ENCODE measurements around the gene CACNA1D.

The CACNA1D gene

GRCh38 chr3:53833700-53834099 is 339.3 kb downstream of the CACNA1D start:
- no peak for DNase-seq

DNA sequence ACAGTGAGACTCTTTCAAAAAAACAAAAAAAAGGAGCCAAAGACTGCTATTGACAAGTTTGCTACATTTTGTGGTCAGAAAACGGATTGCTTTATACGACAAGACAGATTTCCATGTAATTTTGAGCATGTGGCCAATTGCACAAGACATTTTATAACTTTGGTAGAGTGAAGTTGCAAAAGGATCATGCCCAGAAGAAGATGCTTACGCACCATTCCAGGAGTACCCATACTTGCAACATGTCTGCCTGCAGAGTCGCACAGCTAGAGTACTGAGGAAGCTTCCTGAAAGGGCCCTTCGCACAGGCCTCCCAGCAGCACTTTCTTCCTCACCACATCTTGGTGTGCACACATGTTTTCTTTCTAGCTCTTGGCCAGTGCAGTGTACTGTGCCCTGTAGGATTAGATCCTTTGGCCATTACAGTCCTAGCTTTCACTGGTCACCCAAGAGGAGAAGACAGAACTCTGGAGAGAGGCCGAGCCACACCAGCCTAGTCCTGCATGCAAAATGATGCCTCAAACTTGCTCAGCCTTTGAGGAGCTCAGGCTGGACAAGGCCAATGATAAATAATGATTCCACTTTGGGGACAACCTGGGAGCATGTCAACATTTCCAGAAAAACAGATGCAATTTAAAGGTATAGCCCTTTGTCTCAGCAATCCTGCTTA is 340.2 kb downstream of the CACNA1D start:
- no peak for DNase-seq

GRCh38 chr3:53835257-53835656 is 340.8 kb downstream of the CACNA1D start:
- no peak for DNase-seq

- DNase-seq = no peak
These were observed 341.9 kb downstream of the CACNA1D start for GRCh38 chr3:53836084-53836872.

DNA sequence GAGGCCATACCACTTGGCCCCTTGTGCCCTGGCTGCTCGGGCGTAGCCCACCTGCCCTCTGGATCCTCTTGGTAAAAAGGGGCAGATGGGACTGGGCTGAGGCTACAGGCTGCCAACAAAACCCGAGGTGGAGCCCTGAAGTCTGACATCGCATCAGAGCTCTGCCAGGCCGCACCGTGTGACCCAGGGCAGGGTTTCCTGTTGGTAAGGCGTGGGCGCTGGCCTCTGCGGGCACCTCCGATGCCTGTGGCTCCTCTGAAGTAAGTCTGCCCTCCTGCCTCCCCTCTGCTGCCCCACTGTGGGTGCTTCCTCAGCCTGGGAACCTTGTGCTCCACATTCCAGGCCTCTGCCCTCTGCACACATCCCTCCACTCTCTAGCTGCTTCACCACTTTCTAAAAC is 342.9 kb downstream of the CACNA1D start:
- DNase-seq = no peak

DNA sequence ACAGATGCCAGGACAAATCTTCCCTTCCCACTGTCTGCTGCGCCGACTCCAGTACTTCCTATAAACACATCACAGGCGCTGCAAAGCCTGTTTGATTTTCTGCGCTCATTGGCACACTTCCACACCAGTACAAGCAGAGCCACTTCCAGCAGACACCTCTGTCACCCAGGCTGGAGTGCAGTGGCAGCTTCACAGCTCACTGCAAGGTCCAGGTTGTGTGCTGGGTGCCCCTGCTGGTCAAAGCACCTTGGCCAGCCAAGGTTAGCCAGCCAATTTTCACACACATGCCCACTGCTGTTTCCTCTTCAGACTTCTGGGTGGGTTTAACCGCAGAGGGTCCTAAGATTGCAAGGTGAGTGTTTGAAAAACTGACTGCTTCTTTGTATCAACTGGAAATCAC is 346.9 kb downstream of the CACNA1D start:
- DNase-seq = no peak

- DNase-seq = no peak
These were observed 348.2 kb downstream of the CACNA1D start for GRCh38 chr3:53842436-53843194.

DNA sequence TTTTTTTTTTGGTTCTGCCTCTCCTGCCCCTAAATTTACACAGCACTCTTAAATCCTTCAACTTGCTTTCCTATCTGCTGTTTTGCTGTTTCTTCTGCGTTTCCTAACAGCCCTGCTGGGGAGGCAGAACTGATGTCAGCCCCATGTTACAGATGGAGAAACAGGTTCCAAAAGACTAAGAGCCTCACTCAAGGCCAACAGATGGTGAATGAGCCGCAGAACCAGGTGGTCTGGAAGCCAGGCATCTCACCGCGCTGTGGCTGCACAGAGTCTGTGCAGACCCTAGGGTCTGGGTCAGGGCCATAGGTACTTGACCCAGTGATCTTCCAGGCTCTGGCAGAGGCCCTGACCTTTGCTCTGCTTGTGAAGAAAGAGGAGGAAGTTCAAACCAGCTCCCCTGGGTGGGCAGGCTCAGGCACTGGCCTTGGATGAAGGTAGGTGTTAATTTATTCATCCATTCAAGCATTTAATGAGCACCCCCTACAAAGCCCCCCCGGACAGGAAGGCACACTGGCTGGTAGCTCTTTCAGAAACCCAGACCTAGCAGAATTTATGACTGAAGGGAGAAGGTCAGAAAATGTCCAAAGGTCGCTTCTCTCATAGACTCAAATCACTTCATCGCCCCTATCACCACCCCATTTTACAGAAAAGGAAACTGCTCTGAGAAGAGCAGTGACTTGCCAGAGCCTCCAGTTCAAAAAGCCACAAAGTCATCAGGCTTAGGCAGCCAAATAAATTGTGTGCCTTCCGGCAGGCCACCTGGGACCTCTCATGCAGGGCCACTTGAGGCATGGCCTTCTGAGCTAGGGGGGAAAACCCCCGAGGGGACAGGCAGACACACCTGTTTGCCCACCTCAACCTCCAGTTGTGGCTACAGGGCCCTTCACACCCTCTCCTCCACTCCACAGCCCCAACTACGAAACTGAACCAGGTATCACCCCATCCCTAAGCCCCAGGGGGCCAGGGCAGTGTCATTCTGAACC is 349.1 kb downstream of the CACNA1D start:
- no peak for DNase-seq

DNA sequence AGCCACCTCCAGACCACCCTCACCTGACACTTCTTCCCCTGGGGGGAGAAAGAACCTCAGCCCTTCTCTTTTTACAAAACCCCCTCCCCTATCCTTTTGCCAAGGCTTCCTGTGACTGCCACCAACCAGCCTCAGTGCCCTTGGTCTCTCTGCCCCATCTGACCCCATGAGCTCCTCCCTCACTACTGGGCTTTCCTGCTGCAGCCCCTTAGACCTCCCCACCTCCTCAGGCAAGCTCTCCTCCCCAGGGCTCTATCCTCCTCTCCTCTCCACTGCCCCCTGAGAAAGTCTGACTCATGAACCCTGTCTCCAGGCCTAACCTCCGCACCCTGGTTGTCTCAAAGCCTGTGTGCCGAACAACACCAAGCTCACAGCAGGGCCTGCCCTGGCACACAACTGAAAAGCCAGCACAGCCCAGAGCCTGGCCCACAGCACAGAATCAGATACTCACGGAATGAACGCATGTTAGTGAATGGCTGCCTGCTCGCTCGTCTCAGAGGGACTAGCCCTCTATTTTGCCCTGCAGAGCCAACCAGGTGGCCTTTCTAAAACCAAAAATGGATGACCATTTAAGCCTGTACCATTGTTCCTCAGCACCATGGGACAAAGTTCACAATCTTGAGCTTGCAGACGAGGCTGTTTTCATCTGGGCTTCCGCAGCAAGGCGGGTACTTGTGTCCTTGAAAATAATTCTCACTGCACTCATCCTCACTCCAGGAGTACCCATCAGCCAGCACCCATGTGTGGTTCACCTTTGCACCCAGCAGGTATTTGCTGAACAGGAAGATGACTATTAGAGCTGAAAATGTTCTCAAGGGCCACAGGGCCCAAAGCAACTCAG is 350.1 kb downstream of the CACNA1D start:
- no peak for DNase-seq

DNA sequence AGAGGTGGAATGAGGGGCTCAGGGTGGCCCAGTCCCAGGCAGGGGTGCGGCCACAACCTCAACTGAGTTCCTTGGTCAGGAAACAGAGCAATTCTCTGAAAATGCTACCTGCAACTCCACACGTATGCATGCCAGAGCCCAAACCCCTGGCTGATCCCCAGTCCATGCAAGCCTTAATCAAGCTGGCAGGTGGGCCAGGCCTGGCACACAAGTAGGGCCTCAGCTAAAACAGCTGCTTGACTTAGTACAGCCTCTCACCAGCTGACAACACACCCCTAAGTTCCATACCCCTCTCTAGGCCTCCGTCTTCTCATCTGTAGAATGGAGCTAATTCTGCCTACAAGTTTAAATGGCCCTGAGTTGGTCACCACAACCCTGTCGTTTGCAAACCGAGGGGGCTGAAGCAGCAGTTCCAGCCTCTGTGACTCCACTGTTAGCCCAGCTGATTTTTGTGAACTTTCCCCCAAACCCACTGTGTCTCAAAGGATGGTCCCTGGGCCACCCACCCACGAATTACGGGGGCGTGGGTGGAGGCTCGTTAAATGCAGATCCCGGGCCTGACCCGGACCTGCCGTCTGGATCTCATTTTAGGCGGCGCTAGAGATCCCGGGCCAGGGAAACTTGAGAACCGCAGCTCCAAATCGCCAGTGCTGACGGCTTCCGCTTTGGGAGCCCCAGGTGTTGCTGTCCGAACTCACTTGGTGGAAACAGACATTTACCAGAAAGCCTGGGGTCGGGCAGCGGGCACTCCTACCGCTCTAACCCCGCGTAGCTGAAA is 350.9 kb downstream of the CACNA1D start:
- no peak for DNase-seq

DNA sequence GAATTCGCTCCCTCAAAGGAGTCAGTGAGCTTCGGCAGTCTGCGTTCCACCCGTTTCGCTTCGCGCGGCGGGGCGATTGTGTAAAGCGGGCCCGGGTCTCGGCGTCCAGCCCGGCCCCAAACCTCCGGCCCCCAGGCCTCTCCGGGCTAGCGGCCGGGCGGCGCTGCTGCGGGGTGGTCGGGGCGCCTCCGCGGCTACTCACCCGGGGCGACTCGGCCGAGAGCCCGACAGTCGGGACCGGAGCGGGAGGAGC is 351.4 kb downstream of the CACNA1D start:
- no peak for DNase-seq

- DNase-seq = no peak
These were observed 351.9 kb downstream of the CACNA1D start, which contains the start of the genes CHDH and IL17RB for GRCh38 chr3:53846134-53846850. Gene CHDH, minus strand, starts transcription at chr3:53846419. Its CDS starts 22,411 bp downstream, at chr3:53824008. Gene IL17RB, plus strand, starts transcription at chr3:53846568. Its CDS starts 21 bp downstream, at chr3:53846589.

- DNase-seq = no peak
These were observed 352.4 kb downstream of the CACNA1D start for GRCh38 chr3:53846851-53847155.

- no peak for DNase-seq
These were observed 355.5 kb downstream of the CACNA1D start for GRCh38 chr3:53849916-53850315.

DNA sequence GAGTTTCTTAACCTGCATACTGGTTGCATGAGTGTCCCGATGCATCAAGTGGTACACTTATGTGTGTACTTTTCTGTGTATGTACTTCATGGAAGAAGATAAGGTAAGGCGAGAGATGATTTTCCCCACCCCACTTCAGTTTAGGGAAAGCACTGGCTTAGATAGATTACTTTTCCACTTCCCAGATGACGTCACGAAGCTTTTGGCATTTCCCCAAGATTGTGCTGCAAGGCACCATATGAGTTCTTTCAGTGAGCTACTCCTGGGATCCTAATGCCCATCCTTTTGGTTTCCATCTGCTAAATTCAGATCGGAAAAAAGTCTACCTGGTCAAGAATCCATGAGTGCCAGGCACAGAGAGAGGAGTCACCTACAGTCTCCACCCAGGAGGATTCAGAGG is 356.5 kb downstream of the CACNA1D start:
- DNase-seq = no peak

- DNase-seq = no peak
These were observed 362.6 kb downstream of the CACNA1D start for GRCh38 chr3:53856964-53857363.

DNA sequence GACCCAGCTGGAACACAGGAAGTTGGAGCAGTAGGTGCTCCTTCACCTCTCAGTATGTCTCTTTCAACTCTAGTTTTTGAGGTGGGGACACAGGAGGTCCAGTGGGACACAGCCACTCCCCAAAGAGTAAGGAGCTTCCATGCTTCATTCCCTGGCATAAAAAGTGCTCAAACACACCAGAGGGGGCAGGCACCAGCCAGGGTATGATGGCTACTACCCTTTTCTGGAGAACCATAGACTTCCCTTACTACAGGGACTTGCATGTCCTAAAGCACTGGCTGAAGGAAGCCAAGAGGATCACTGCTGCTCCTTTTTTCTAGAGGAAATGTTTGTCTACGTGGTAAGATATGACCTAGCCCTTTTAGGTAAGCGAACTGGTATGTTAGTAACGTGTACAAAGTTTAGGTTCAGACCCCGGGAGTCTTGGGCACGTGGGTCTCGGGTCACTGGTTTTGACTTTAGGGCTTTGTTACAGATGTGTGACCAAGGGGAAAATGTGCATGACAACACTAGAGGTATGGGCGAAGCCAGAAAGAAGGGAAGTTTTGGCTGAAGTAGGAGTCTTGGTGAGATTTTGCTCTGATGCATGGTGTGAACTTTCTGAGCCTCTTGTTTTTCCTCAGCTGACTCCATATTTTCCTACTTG is 363.8 kb downstream of the CACNA1D start:
- no peak for DNase-seq

GRCh38 chr3:53859178-53859577 is 364.8 kb downstream of the CACNA1D start:
- no peak for DNase-seq

- DNase-seq = no peak
These were observed 365.8 kb downstream of the CACNA1D start for GRCh38 chr3:53860196-53860595.

- DNase-seq = no peak
These were observed 367.8 kb downstream of the CACNA1D start for GRCh38 chr3:53862241-53862640.
